HepG2 (cell line): ENCODE results near the gene MNAT1. TPM values are rescaled to one million over a fixed set of nuclear protein-coding genes. Genes with fewer than 3 reads are reported as not detected.

Experiments
- BRF2 ChIP-seq: sonication (generic); formaldehyde crosslinking; IDR thresholded peaks from 2 replicates; pipeline ENCODE4 v1.8.1; 2022; ENCODE audit warnings: mild to moderate bottlenecking, missing genetic modification reagents
- CAMTA2 ChIP-seq: sonication (generic); formaldehyde crosslinking; IDR thresholded peaks from 2 replicates; pipeline ENCODE4 v1.4.0; 2020; ENCODE audit warnings: mild to moderate bottlenecking, missing genetic modification reagents, borderline replicate concordance
- FOXA3 ChIP-seq: IDR thresholded peaks from 2 replicates; pipeline ENCODE4 v1.6.1; 2016; ENCODE audit warnings: missing genetic modification reagents, missing compliant biosample characterization
- GPBP1L1 ChIP-seq: sonication (generic); formaldehyde crosslinking; IDR thresholded peaks from 2 replicates; pipeline ENCODE4 v1.5.0; 2020; ENCODE audit warnings: mild to moderate bottlenecking, missing genetic modification reagents
- HNRNPLL ChIP-seq: fragments of 200-400 bp; formaldehyde crosslinking; IDR thresholded peaks from 2 replicates; pipeline ENCODE4 v1.6.1; 2017; ENCODE audit warnings: mild to moderate bottlenecking, low read depth, low read length; ENCODE audit not compliant: poor library complexity, severe bottlenecking
- ISL2 ChIP-seq: sonication (generic); formaldehyde crosslinking; IDR thresholded peaks from 2 replicates; pipeline ENCODE4 v1.5.0; 2020; ENCODE audit warnings: missing genetic modification reagents
- KDM6A ChIP-seq: IDR thresholded peaks from 2 replicates; pipeline ENCODE4 v1.6.1; 2016; ENCODE audit warnings: low read depth
- NCOR1 ChIP-seq: fragments of 200-600 bp; sonication (generic); IDR thresholded peaks from 2 replicates; pipeline ENCODE4 v1.7.0; 2017; ENCODE audit warnings: antibody characterized with exemption, low read length, borderline replicate concordance
- PREB ChIP-seq: sonication (generic); formaldehyde crosslinking; IDR thresholded peaks from 2 replicates; pipeline ENCODE4 v1.4.0; 2020; ENCODE audit warnings: missing genetic modification reagents
- RCOR2 ChIP-seq: IDR thresholded peaks from 2 replicates; pipeline ENCODE4 v1.6.1; 2016; ENCODE audit warnings: missing biosample characterization, missing genetic modification reagents
- RFX3 ChIP-seq: IDR thresholded peaks from 2 replicates; pipeline ENCODE4 v1.6.1; 2016; ENCODE audit warnings: missing biosample characterization, missing genetic modification reagents
- RNF219 ChIP-seq: sonication (generic); formaldehyde crosslinking; IDR thresholded peaks from 2 replicates; pipeline ENCODE4 v1.5.0; 2020; ENCODE audit warnings: mild to moderate bottlenecking, missing genetic modification reagents
- SP1 ChIP-seq, 2 experiments: fragments of 450-650 bp in 1 of 2; sonication (generic) in 1 of 2; formaldehyde crosslinking in 1 of 2; IDR thresholded peaks; 2 replicates each; pipeline versions ENCODE4 v1.4.0 to v1.6.1; 2016 to 2020; ENCODE audit warnings: missing genetic modification reagents in 1 of 2
- TCF12 ChIP-seq, 2 experiments: fragments of 450-650 bp in 1 of 2; sonication (generic) in 1 of 2; formaldehyde crosslinking in 1 of 2; IDR thresholded peaks; 2 replicates each; pipeline versions ENCODE4 v1.6.1 to v1.8.0; 2017 to 2022; ENCODE audit warnings: antibody characterized with exemption in 1 of 2, mild to moderate bottlenecking in 1 of 2, missing genetic modification reagents in 1 of 2, moderate library complexity in 1 of 2
- TRIM24 ChIP-seq: sonication (generic); formaldehyde crosslinking; IDR thresholded peaks from 2 replicates; pipeline ENCODE4 v1.8.0; 2022; ENCODE audit warnings: mild to moderate bottlenecking, missing genetic modification reagents
- U2AF2 ChIP-seq: fragments of 200-400 bp; formaldehyde crosslinking; IDR thresholded peaks from 2 replicates; pipeline ENCODE4 v1.6.1; 2017; ENCODE audit warnings: low read depth, mild to moderate bottlenecking, low read length
- WIZ ChIP-seq: sonication (generic); formaldehyde crosslinking; IDR thresholded peaks from 2 replicates; pipeline ENCODE4 v1.5.1; 2020; ENCODE audit warnings: mild to moderate bottlenecking, missing genetic modification reagents
- ZBTB3 ChIP-seq: sonication (generic); formaldehyde crosslinking; IDR thresholded peaks from 2 replicates; pipeline ENCODE4 v1.4.0; 2020; ENCODE audit warnings: low read depth, mild to moderate bottlenecking, moderate library complexity, missing genetic modification reagents, borderline replicate concordance
- ZNF232 ChIP-seq: sonication (generic); formaldehyde crosslinking; IDR thresholded peaks from 2 replicates; pipeline ENCODE4 v1.4.0; 2020; ENCODE audit warnings: missing genetic modification reagents, borderline replicate concordance
- ZNF362 ChIP-seq: sonication (generic); formaldehyde crosslinking; IDR thresholded peaks from 2 replicates; pipeline ENCODE4 v1.4.0; 2020; ENCODE audit warnings: missing genetic modification reagents, mild to moderate bottlenecking, borderline replicate concordance
- ZNF460 ChIP-seq: sonication (generic); formaldehyde crosslinking; IDR thresholded peaks from 2 replicates; pipeline ENCODE4 v1.5.1; 2020; ENCODE audit warnings: missing genetic modification reagents, mild to moderate bottlenecking, borderline replicate concordance
- ZNF563 ChIP-seq: sonication (generic); formaldehyde crosslinking; IDR thresholded peaks from 2 replicates; pipeline ENCODE4 v1.8.0; 2022; ENCODE audit warnings: mild to moderate bottlenecking, moderate library complexity, missing genetic modification reagents
- ZNF788 ChIP-seq: sonication (generic); formaldehyde crosslinking; IDR thresholded peaks from 2 replicates; pipeline ENCODE4 v1.5.0; 2020; ENCODE audit warnings: mild to moderate bottlenecking, missing genetic modification reagents, borderline replicate concordance
- ZNF878 ChIP-seq: sonication (generic); formaldehyde crosslinking; IDR thresholded peaks from 2 replicates; pipeline ENCODE4 v1.8.1; 2023; ENCODE audit warnings: mild to moderate bottlenecking, missing genetic modification reagents, moderate library complexity
- polyA plus RNA-seq, 8 experiments: library from polyadenylated mRNA; depleted of rRNA in 3 of 8; stranded (reverse) in 7 of 8; unstranded in 1 of 8; fragments of >200 nt; fragmentation: Illumina TruSeq in 4 of 8; extraction: Trizol in 4 of 8; gene quantifications; 2 replicates each; pipeline versions ENCODE4 v1.2.1 to v1.2.3, GENCODE V29; 2011 to 2016; ENCODE audit warnings: low read depth in 4 of 8, missing spikeins in 1 of 8, mixed read lengths in 1 of 8; ENCODE audit not compliant: insufficient read depth in 1 of 8
- total RNA-seq, 5 experiments: library from RNA; depleted of rRNA; stranded (reverse); fragments of >200 nt; fragmentation: Illumina TruSeq; extraction: Trizol; gene quantifications; 2 replicates each; pipeline ENCODE4 v1.2.3, GENCODE V29; 2016; ENCODE audit warnings: low read depth in 1 of 5

MNAT1 gene
- total and polyA plus RNA-seq, 2 of the 13 experiments (the other 11 are each of a cell fraction or from before 2014, with no cell fraction given), result 49.2 to 94.8 TPM

- no peak for TF ChIP-seq PREB (CRISPR knock-in tag)
- no peak for TF ChIP-seq GPBP1L1 (CRISPR knock-in tag)
- no peak for TF ChIP-seq WIZ (CRISPR knock-in tag)
- TF ChIP-seq ZNF460 (CRISPR knock-in tag), result peak; percentile 99
- TF ChIP-seq ZNF788 (CRISPR knock-in tag), result no peak; the same call in 1 of the 2 replicates
- TF ChIP-seq ZNF563 (CRISPR knock-in tag), result no peak
- peak; percentile 64; the same call in 1 of the 2 replicates for TF ChIP-seq TRIM24 (CRISPR knock-in tag)
- TF ChIP-seq CAMTA2 (CRISPR knock-in tag), result no peak
- no peak for TF ChIP-seq BRF2 (CRISPR knock-in tag)
- TF ChIP-seq NCOR1, result peak; percentile 69; the same call in 1 of the 2 replicates
- TF ChIP-seq RNF219 (CRISPR knock-in tag), result no peak
- peak; percentile 93 for TF ChIP-seq RCOR2 (CRISPR knock-in tag)
- TF ChIP-seq ZBTB3 (CRISPR knock-in tag), result no peak
- TF ChIP-seq ZNF232 (CRISPR knock-in tag), result no peak
- peak; percentile 52; the same call in 1 of the 2 replicates for TF ChIP-seq ZNF878 (CRISPR knock-in tag)
- no peak; the same call in 1 of the 2 replicates for TF ChIP-seq RFX3 (CRISPR knock-in tag)
- no peak for TF ChIP-seq KDM6A (CRISPR knock-in tag)
- no peak for TF ChIP-seq TCF12 (IDR thresholded peaks at IDR 0.05)
- no peak for TF ChIP-seq TCF12 (CRISPR knock-in tag; IDR thresholded peaks at IDR 0.05)
- TF ChIP-seq U2AF2, result no peak
- TF ChIP-seq SP1 (IDR thresholded peaks at IDR 0.05), result no peak
- no peak for TF ChIP-seq SP1 (CRISPR knock-in tag; IDR thresholded peaks at IDR 0.05)
- TF ChIP-seq ISL2, result peak; percentile 72
- TF ChIP-seq ZNF362 (CRISPR knock-in tag), result no peak
- peak; percentile 92 for TF ChIP-seq FOXA3 (CRISPR knock-in tag)
- no peak for TF ChIP-seq HNRNPLL
These were observed 80.8 kb downstream of the MNAT1 start (continued) for GRCh38 chr14:60815371-60815770.
